Mucosa of descending colon (tissue), 3 donors: Measurements from ENCODE around the gene HSPB9. TPM values are rescaled to one million over a fixed set of nuclear protein-coding genes. Genes with fewer than 3 reads are reported as not detected.

Source experiments
- ATAC-seq: fragments of 200-7000 bp; cut with Tn5 transposase; one replicate; pipeline ENCODE4 v1.9.1; 2020; ENCODE audit warnings: mild to moderate bottlenecking, moderate library complexity
- DNase-seq, 3 donors: peaks; one replicate each; pipeline ENCODE4 v3.0.0-alpha.2; 2020
- H3K36me3 ChIP-seq: fragments of 200-600 bp; one replicate; pipeline ENCODE4 v1.8.0; 2021; ENCODE audit warnings: low read depth, mild to moderate bottlenecking
- H3K4me1 ChIP-seq: fragments of 200-600 bp; one replicate; pipeline ENCODE4 v1.8.0; 2021; ENCODE audit warnings: low read depth, mild to moderate bottlenecking
- H3K4me3 ChIP-seq: fragments of 200-600 bp; one replicate; pipeline ENCODE4 v1.8.0; 2021; ENCODE audit warnings: mild to moderate bottlenecking
- H3K9me3 ChIP-seq: fragments of 200-600 bp; one replicate; pipeline ENCODE4 v1.8.0; 2021; ENCODE audit warnings: mild to moderate bottlenecking
- CTCF ChIP-seq: fragments of 200-600 bp; IDR thresholded peaks from one replicate; pipeline ENCODE4 v1.8.0; 2022; ENCODE audit warnings: antibody characterized with exemption, mild to moderate bottlenecking
- intact Hi-C, 2 donors: fragments of 100-400 bp; cut with DNase I in 1 of 2; cut with micrococcal nuclease in 1 of 2; formaldehyde crosslinking; loops; one replicate each; pipeline versions ENCODE4 v1.11.0 to v1.11.1; 2022; cut with DNase I, micrococcal nuclease
- total RNA-seq, 3 donors: library from RNA; stranded (reverse); fragmentation: NEBNext Ultra II Directional in 2 of 3; extraction: Animal tissue kit (Norgen Biotek cat#: 25700) in 2 of 3; gene quantifications; one replicate each; pipeline versions ENCODE4 v1.2.1 to v1.2.4, GENCODE V29; 2021 to 2023
- donor health status: DM: no; HTN: no; CAD: no; lungs with moderate emphysema.
- donor health status: DM: no; HTN: no; CAD: no.
- donor health status: DM: no; HTN: yes; CAD: no.

HSPB9 gene
- total RNA-seq, 3 donors from 2014 or later: 0.28 TPM; not detected in 2

GRCh38 chr17:42117397-42118125 lies 5.0 kb upstream of the HSPB9 start:
- Histone ChIP-seq H3K36me3 (no peaks in the 10 kb centered on the region), H3K4me1 (peaks cover 24% of the 10 kb centered on the region), H3K9me3 (no peaks in the 10 kb centered on the region), H3K4me3 (no peak overlapping the region)
- no peak for TF ChIP-seq CTCF
- ATAC-seq (no peak), DNase-seq (peak in 1 of 3 donors; percentile 61)
- intact Hi-C loops: loop anchor here (5.0 to 10.0 kb wide), 2 partner anchors 50 to 153 kb away; partner anchors contain the start of gene CNP (in 1 of the 2)

- TF ChIP-seq CTCF: no peak
- peaks cover 18% of the 10 kb centered on the region for H3K4me1 ChIP-seq
- no peaks in the 10 kb centered on the region for H3K36me3 ChIP-seq
These were observed 4.5 kb upstream of the HSPB9 start for GRCh38 chr17:42118126-42118510.

GRCh38 chr17:42118545-42118944 lies 4.1 kb upstream of the HSPB9 start:
- no peak for TF ChIP-seq CTCF
- DNase-seq (peak in 1 of 3 donors; percentile 54), ATAC-seq (no peak)
- intact Hi-C loops: loop anchor here (5.0 to 10.0 kb wide), 2 partner anchors 51 to 154 kb away; partner anchors contain the start of gene CNP (in 1 of the 2)
- H3K36me3 ChIP-seq: no peaks in the 10 kb centered on the region
- peaks cover 17% of the 10 kb centered on the region for H3K4me1 ChIP-seq
- H3K9me3 ChIP-seq: no peaks in the 10 kb centered on the region
- H3K4me3 ChIP-seq: no peak overlapping the region

More at GRCh38 chr17:42118126-42118510, 4.5 kb upstream of the HSPB9 start:
- Histone ChIP-seq H3K9me3 (no peaks in the 10 kb centered on the region), H3K4me3 (no peak overlapping the region)
- intact Hi-C loops: loop anchor here (5.0 to 10.0 kb wide), 2 partner anchors 51 to 153 kb away; partner anchors contain the start of gene CNP (in 1 of the 2)
- DNase-seq (no peak), ATAC-seq (no peak)

- no peak for TF ChIP-seq CTCF
- no peak for DNase-seq
- Histone ChIP-seq H3K36me3 (no peaks in the 10 kb centered on the region), H3K4me3 (no peak overlapping the region), H3K9me3 (no peaks in the 10 kb centered on the region), H3K4me1 (peaks cover 17% of the 10 kb centered on the region)
- intact Hi-C loops: loop anchor here (5.0 to 10.0 kb wide), 2 partner anchors 52 to 154 kb away; partner anchors contain the start of gene CNP (in 1 of the 2)
- ATAC-seq: no peak
These were observed 3.3 kb upstream of the HSPB9 start for GRCh38 chr17:42119301-42119700.

- DNase-seq (peak in 1 of 3 donors; percentile 60), ATAC-seq (no peak)
- Histone ChIP-seq H3K9me3 (no peaks in the 10 kb centered on the region), H3K4me3 (no peak overlapping the region), H3K36me3 (no peaks in the 10 kb centered on the region), H3K4me1 (peaks cover 17% of the 10 kb centered on the region)
- intact Hi-C loops: no loop called here
- no peak for TF ChIP-seq CTCF
These were observed 2.3 kb upstream of the HSPB9 start for GRCh38 chr17:42120161-42120769.
